ENCODE data around the gene PPP1R10.
A peak's percentile ranks its signal among the peaks of the same experiment; 100 is the strongest.
"Not testable (repeated sequence)": the region's sequence is repeated elsewhere in the genome, so short reads cannot be mapped to it uniquely, and the experiment has no call there.

Gene PPP1R10

DNA sequence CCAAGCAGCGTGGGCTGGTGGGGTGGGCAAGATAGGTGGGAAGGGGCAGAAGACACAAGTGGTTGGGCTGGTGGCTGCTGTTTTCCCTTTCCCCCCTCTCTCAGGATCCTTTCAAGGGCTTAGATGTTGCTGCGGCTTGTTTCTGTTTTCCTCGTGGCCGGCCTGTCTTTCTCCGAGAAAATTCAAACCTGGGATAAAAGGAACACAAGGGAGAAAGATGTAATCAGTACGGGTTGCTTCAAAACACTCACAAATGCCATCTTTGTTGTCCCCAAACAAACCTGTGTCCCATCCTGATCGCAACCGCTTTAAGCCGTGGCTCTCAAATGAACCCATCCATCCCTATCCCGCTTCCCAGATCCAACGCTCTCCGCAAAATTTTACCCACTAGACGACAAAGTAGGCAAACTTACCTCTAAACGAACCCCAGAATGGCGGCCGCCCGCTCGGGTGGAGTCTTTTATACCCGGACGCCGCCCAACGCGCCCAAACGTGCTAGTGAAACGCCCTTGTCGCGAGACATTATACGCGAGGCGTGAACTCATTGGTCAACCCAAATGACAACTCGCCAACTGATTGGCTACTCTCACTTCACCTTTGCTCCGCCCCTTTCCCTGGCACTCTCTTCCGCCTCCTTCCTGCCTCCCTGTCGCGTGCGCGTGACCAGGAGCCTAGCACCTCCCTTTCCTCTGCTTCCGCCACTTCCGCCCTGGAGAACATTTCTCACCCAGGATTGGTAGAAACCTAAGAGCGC, at the start of gene PPP1R10:
PPP1R10 (minus strand) TSS at position 433 of the 754 bp plus-strand sequence. CDS start 7,299 bp downstream, outside the sequence.
- CTCF ChIA-PET, result interaction anchor here (1.1 to 1.2 kb wide), 2 partner anchors 23 to 100 kb away, joined by 3 read pairs; partner anchors contain the start of gene MDC1
- Mint-ChIP-seq H3K36me3 (peaks cover 62% of the 10 kb centered on the region), H3K4me1 (peaks cover 43% of the 10 kb centered on the region)

GRCh38 chr6:30666300-30666699, 49.3 kb upstream of the PPP1R10 start:
- H3K27ac Mint-ChIP-seq, H3K9me3 Mint-ChIP-seq, CTCF ChIA-PET, H3K27me3 Mint-ChIP-seq, H3K4me3 Mint-ChIP-seq: not testable (repeated sequence)
- DNase-seq, result peak; percentile 34
- Mint-ChIP-seq H3K36me3 (peaks cover 60% of the 10 kb centered on the region), H3K4me1 (peaks cover 23% of the 10 kb centered on the region)

More for the DNA sequence above, at the start of gene PPP1R10:
- peak; percentile 99 for DNase-seq
- peaks cover 5% of the 10 kb centered on the region for H3K27me3 Mint-ChIP-seq
- no peaks in the 10 kb centered on the region for H3K9me3 Mint-ChIP-seq
- peak within 1 kb of the TSS; percentile 93 for H3K4me3 Mint-ChIP-seq
- H3K27ac Mint-ChIP-seq, result peak within 1 kb of the TSS; percentile 99

- Mint-ChIP-seq H3K27me3 (no peaks in the 10 kb centered on the region), H3K36me3 (peaks cover 56% of the 10 kb centered on the region)
Observed at GRCh38 chr6:30664994-30665767, 48.1 kb upstream of the PPP1R10 start.

DNA sequence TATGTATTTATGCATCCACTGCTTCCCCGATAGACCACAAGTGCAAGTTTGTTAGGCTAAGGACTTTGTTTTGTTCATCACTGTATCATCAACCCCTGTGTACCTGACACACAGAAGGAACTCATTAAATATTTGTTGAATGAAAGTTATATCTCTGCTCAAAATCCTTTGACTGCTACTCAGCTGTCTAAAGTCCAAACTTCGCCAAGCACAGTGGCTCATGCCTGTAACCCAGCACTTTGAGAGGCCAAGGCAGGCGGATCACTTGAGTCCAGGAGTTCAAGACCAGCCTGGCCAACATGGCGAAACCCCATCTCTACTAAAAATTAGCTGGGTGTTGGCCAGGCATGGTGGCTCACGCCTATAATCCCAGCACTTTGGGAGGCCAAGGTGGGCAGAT, 40.9 kb upstream of the PPP1R10 start:
- H3K4me3 Mint-ChIP-seq, H3K4me1 Mint-ChIP-seq, H3K9me3 Mint-ChIP-seq, DNase-seq, H3K27ac Mint-ChIP-seq, CTCF ChIA-PET, H3K27me3 Mint-ChIP-seq: not testable (repeated sequence)
- peaks cover 66% of the 10 kb centered on the region for H3K36me3 Mint-ChIP-seq

More at GRCh38 chr6:30664994-30665767, 48.1 kb upstream of the PPP1R10 start:
- CTCF ChIA-PET, result interaction anchor here (0.9 kb wide), 1 partner anchor 66 kb away, joined by 3 read pairs; no protein-coding TSS in a partner anchor
- DNase-seq, result no peak
- no peak overlapping the region for H3K4me3 Mint-ChIP-seq
- H3K27ac Mint-ChIP-seq, result no peak overlapping the region
- peaks cover 12% of the 10 kb centered on the region for H3K4me1 Mint-ChIP-seq
- no peaks in the 10 kb centered on the region for H3K9me3 Mint-ChIP-seq

DNA sequence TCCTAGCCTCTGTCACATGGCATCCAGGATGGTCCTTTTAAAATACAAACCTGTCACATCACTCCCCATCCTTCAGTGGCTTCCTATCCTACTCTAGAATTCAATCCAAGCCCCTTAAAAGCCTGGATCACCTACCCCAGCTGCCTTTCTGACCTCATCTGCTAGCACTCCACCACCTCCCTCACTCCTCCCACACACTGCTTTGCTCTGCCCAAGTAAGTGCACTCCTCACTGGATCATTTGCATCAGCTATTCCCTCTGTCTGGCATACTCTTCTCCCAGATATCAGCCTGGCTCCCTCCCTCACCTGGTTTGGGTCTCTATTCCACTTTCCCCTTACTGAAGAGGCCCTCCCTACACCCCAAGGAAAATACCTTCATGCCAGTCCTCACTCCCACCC, 40.4 kb upstream of the PPP1R10 start:
- H3K36me3 Mint-ChIP-seq, result peaks cover 66% of the 10 kb centered on the region
- no peaks in the 10 kb centered on the region for H3K27me3 Mint-ChIP-seq
- DNase-seq, result no peak
- no peaks in the 10 kb centered on the region for H3K4me1 Mint-ChIP-seq
- CTCF ChIA-PET, result no interaction called here
- no peak overlapping the region for H3K4me3 Mint-ChIP-seq
- no peaks in the 10 kb centered on the region for H3K9me3 Mint-ChIP-seq
- no peak overlapping the region for H3K27ac Mint-ChIP-seq

GRCh38 chr6:30656513-30656912, 39.5 kb upstream of the PPP1R10 start:
- Mint-ChIP-seq H3K9me3 (no peaks in the 10 kb centered on the region), H3K27ac (no peak overlapping the region), H3K36me3 (peaks cover 64% of the 10 kb centered on the region), H3K4me1 (no peaks in the 10 kb centered on the region), H3K27me3 (no peaks in the 10 kb centered on the region), H3K4me3 (no peak overlapping the region)
- CTCF ChIA-PET, result no interaction called here
- no peak for DNase-seq

- no peaks in the 10 kb centered on the region for H3K27me3 Mint-ChIP-seq
- H3K9me3 Mint-ChIP-seq, result no peaks in the 10 kb centered on the region
- H3K4me1 Mint-ChIP-seq, result no peaks in the 10 kb centered on the region
- peaks cover 64% of the 10 kb centered on the region for H3K36me3 Mint-ChIP-seq
- no peak overlapping the region for H3K27ac Mint-ChIP-seq
- CTCF ChIA-PET, result no interaction called here
- no peak for DNase-seq
- H3K4me3 Mint-ChIP-seq, result no peak overlapping the region
Observed at GRCh38 chr6:30655743-30656094, 38.7 kb upstream of the PPP1R10 start.

- Mint-ChIP-seq H3K27ac (no peak overlapping the region), H3K4me1 (no peaks in the 10 kb centered on the region), H3K27me3 (no peaks in the 10 kb centered on the region), H3K4me3 (no peak overlapping the region), H3K36me3 (peaks cover 64% of the 10 kb centered on the region), H3K9me3 (no peaks in the 10 kb centered on the region)
- CTCF ChIA-PET, result no interaction called here
- no peak for DNase-seq
Observed at GRCh38 chr6:30654798-30655742, 38.0 kb upstream of the PPP1R10 start.

DNA sequence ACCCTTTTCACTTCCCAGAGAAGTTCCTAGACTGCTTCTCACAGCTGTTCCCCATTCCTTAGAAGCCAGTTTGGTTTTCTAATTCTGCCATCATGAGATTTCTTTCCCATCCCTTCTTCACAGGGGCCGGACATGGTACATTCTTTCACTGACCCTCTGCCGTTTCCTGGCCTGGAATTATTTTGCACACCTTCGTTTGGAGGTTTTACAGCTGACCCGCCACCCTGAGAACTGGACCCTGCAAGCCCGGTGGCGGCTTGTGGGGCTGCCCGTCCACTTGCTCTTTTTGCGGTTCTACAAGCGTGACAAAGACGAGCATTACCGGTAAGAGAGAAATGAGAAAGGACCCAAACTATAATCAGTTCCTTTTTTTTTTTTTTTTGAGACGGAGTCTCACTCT, 34.1 kb upstream of the PPP1R10 start:
- Mint-ChIP-seq H3K9me3 (no peaks in the 10 kb centered on the region), H3K4me3 (no peak overlapping the region), H3K27me3 (no peaks in the 10 kb centered on the region), H3K4me1 (peaks cover 24% of the 10 kb centered on the region), H3K27ac (no peak overlapping the region), H3K36me3 (peaks cover 41% of the 10 kb centered on the region)
- CTCF ChIA-PET, result interaction anchor here (0.6 to 1.1 kb wide), 3 partner anchors 28 to 109 kb away, joined by 3 to 4 read pairs (median 3); no protein-coding TSS in a partner anchor
- no peak for DNase-seq

DNA sequence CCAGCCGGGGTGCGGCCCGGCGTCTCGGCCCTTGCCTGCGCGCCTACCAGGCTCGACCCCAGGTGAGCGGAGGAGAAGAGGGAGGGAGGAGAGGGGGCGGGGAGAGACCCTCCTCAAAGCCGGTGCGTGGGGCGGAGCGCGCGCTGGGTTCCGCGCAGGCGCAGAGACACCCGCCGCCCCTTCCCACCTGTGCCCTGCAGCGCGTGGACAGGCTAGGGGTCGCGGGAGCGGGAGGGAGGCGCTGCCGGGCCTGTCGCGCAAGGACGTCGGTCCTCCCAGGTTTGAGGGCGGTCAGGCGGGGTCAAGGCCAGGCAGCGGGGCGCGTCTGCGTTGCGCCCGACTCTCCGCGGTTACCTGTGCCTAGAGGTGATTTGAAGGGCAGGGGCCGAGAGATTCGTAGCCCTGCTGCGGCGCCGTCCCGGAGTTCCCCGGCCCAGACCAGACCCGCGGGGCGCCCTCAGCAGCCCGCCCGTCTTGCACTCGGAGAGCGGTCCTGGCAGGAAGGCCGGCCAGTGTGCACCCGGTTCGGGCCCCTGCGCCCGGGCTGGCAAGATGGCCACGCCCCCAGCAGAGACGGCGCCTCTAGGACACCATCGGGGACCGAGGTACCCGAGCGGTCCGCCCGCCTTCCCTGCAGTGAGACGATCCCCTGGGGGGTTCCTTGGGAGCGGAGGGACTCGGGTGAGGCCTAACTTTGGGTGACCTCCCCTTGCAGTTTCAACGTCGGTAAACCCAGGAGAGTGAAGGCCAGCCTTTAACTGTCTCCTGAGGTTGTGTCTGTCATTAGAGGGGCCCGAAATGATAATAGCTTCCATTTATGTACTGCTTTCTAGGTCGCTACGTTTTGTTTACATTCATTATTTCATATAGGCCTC, 30.4 kb upstream of the PPP1R10 start:
- CTCF ChIA-PET, result interaction anchor here (1.0 to 1.2 kb wide), 2 partner anchors 25 to 76 kb away, joined by 3 to 4 read pairs; partner anchors contain the start of gene DHX16
- peak; percentile 83 for DNase-seq
- Mint-ChIP-seq H3K36me3 (peaks cover 24% of the 10 kb centered on the region), H3K27me3 (no peaks in the 10 kb centered on the region), H3K27ac (peak overlapping the region; percentile 92), H3K4me3 (peak overlapping the region; percentile 86), H3K4me1 (peaks cover 39% of the 10 kb centered on the region), H3K9me3 (no peaks in the 10 kb centered on the region)

DNA sequence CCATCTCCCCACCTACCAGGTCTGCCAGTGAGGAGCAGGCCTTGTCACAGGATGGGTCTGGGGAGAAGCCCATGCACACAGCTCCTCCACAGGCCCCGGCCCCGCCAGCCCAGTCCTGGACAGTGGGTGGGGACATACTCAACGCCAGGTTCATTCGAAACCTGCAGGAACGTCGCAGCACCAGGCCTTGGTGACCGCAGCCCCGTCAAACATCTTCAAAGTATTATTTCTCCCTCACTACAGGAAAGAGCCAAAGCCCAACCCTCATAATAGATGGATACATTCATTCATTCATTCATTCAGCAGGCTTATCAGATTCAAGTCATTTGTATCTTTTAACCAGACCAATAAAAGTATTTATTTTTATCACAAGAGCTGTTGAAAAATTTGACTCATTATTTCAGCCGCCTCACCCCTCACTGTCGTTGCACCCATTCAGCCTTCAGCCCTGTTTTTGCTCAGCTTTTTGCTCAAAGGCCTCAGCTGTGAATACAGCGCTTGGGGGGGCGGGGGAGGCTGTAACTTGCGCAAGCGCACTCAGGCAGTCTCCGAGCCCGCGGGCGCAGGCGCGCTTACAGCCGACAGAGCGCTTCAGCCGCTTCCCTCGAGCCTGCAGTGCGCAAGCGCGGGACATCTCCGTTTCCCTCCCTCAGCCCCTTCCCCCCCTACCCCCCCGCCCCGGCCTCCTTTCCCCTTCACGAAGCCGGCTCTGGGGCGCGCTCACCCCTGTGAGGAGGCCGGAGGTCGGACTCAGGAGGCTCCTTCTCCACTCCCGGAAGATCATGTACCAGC, 29.6 kb upstream of the PPP1R10 start, which contains the start of gene C6orf136:
C6orf136 (plus strand) TSS at position 684 of the 792 bp plus-strand sequence; CDS start at position 783, 99 bp downstream.
- no peaks in the 10 kb centered on the region for H3K27me3 Mint-ChIP-seq
- peak; percentile 95 for DNase-seq
- H3K9me3 Mint-ChIP-seq, result no peaks in the 10 kb centered on the region
- peak within 1 kb of the TSS; percentile 92 for H3K27ac Mint-ChIP-seq
- peak within 1 kb of the TSS; percentile 86 for H3K4me3 Mint-ChIP-seq
- H3K4me1 Mint-ChIP-seq, result peaks cover 42% of the 10 kb centered on the region
- CTCF ChIA-PET, result interaction anchor here (1.2 kb wide), 1 partner anchor 75 kb away, joined by 3 read pairs; no protein-coding TSS in a partner anchor
- H3K36me3 Mint-ChIP-seq, result peaks cover 17% of the 10 kb centered on the region

- no peak overlapping the region for H3K27ac Mint-ChIP-seq
- H3K36me3 Mint-ChIP-seq, result peaks cover 15% of the 10 kb centered on the region
- DNase-seq, result no peak
- H3K9me3 Mint-ChIP-seq, result no peaks in the 10 kb centered on the region
- CTCF ChIA-PET, result interaction anchor here (1.1 to 1.2 kb wide), 2 partner anchors 11 to 76 kb away, joined by 3 read pairs; no protein-coding TSS in a partner anchor
- peaks cover 48% of the 10 kb centered on the region for H3K4me1 Mint-ChIP-seq
- H3K27me3 Mint-ChIP-seq, result no peaks in the 10 kb centered on the region
- H3K4me3 Mint-ChIP-seq, result peak overlapping the region; percentile 86
Observed at GRCh38 chr6:30645989-30646388, 28.9 kb upstream of the PPP1R10 start.
